Stomach (tissue), 9 donors: ENCODE results near the gene TRAF3IP3. TPM values are rescaled to one million over a fixed set of nuclear protein-coding genes. Genes with fewer than 3 reads are reported as not detected.
A peak's percentile ranks its signal among the peaks of the same experiment; 100 is the strongest.

Experiments used
- DNase-seq, 2 donors: peaks; one replicate each; pipeline versions ENCODE4 v3.0.0 to v3.0.0-alpha.2; 2013 to 2019
- H3K27ac ChIP-seq, 5 donors: fragments of 200-600 bp in 4 of 5; sonication (generic) in 4 of 5; one replicate each; pipeline ENCODE4 v1.5.1; 2013 to 2019; ENCODE audit warnings: mild to moderate bottlenecking in 1 of 5, moderate library complexity in 1 of 5
- H3K27me3 ChIP-seq, 3 donors: fragments of 200-600 bp; sonication (generic); one replicate each; pipeline ENCODE4 v1.5.1; 2017 to 2019; ENCODE audit warnings: mixed run types in 1 of 3
- H3K36me3 ChIP-seq, 4 donors: fragments of 200-600 bp; sonication (generic); 1 replicate in 3 of 4; 2 replicates in 1 of 4; pipeline ENCODE4 v1.5.1; 2016 to 2019
- H3K4me1 ChIP-seq, 4 donors: fragments of 200-600 bp; sonication (generic); one replicate each; pipeline ENCODE4 v1.5.1; 2016 to 2019
- H3K4me3 ChIP-seq, 4 donors: fragments of 200-600 bp; sonication (generic) in 3 of 4; one replicate each; pipeline ENCODE4 v1.5.1; 2016 to 2019; ENCODE audit warnings: mild to moderate bottlenecking in 1 of 4
- H3K9me3 ChIP-seq, 4 donors: fragments of 200-600 bp; sonication (generic); one replicate each; pipeline ENCODE4 v1.5.1; 2016 to 2019
- EP300 ChIP-seq: sonication (generic); formaldehyde crosslinking; IDR thresholded peaks from one replicate; pipeline ENCODE4 v1.6.1; 2017; ENCODE audit warnings: antibody characterized with exemption
- POLR2A ChIP-seq, 4 donors: fragments of 450-650 bp; IDR thresholded peaks; one replicate each; pipeline ENCODE4 v1.6.1; 2016; ENCODE audit warnings: antibody characterized with exemption in 4 of 4, control low read depth in 2 of 4, mild to moderate bottlenecking in 1 of 4, moderate library complexity in 1 of 4
- POLR2AphosphoS5 ChIP-seq, 3 donors: sonication (generic); formaldehyde crosslinking; IDR thresholded peaks; one replicate each; pipeline ENCODE4 v1.6.1; 2016; ENCODE audit warnings: antibody characterized with exemption in 3 of 3
- WGBS, 5 donors: extraction: QIAGEN DNeasy Blood & Tissue Kit in 3 of 5; methylation state at CpG; one replicate each; pipeline versions ENCODE4 v1.1.5 to v1.1.7; 2013 to 2018; 5-methylcytosine and 5-hydroxymethylcytosine counted together
- intact Hi-C: fragments of 100-400 bp; cut with DNase I; formaldehyde crosslinking; loops from one replicate; pipeline ENCODE4 v1.15.1; 2023; ENCODE audit warnings: low total_unique reads
- polyA plus RNA-seq, 3 donors: library from polyadenylated mRNA; stranded (reverse); fragments of 200-250 nt; gene quantifications; one replicate each; pipeline ENCODE4 v1.2.3, GENCODE V29; 2013
- total RNA-seq, 5 donors: library from RNA; depleted of rRNA; stranded (reverse); fragments of >200 nt; gene quantifications; one replicate each; pipeline versions ENCODE4 v1.1.0 to v1.2.3, GENCODE V29; 2014 to 2016
- TF ChIP-seq, protein P1 (sequence below), 7 experiments: fragments of 450-650 bp in 4 of 7; fragments of 200-600 bp in 3 of 7; sonication (generic) in 3 of 7; IDR thresholded peaks; one replicate each; pipeline ENCODE4 v1.5.1; 2016 to 2019; ENCODE audit warnings: antibody characterized with exemption in 7 of 7, control low read depth in 2 of 7, mild to moderate bottlenecking in 1 of 7
- donor health status: healthy with polysubstance abuse.
- donor health status: Bipolar disorder and iron deficiency.
- donor health status: healthy.

Gene TRAF3IP3
- total and polyA plus RNA-seq, 8 donors = 2.2 to 9.6 (median 3.3) TPM; not detected in 1

- H3K4me1 ChIP-seq = peaks cover 0 to 9% (median 4%) of the 10 kb centered on the region in 4 donors
- H3K27ac ChIP-seq = no peak overlapping the region
- intact Hi-C loops = no loop called here
- no peak for TF ChIP-seq EP300
- no peak for TF ChIP-seq POLR2A (IDR thresholded peaks at IDR 0.05)
- no peak for TF ChIP-seq POLR2AphosphoS5 (IDR thresholded peaks at IDR 0.05)
- TF ChIP-seq, protein P1, sequence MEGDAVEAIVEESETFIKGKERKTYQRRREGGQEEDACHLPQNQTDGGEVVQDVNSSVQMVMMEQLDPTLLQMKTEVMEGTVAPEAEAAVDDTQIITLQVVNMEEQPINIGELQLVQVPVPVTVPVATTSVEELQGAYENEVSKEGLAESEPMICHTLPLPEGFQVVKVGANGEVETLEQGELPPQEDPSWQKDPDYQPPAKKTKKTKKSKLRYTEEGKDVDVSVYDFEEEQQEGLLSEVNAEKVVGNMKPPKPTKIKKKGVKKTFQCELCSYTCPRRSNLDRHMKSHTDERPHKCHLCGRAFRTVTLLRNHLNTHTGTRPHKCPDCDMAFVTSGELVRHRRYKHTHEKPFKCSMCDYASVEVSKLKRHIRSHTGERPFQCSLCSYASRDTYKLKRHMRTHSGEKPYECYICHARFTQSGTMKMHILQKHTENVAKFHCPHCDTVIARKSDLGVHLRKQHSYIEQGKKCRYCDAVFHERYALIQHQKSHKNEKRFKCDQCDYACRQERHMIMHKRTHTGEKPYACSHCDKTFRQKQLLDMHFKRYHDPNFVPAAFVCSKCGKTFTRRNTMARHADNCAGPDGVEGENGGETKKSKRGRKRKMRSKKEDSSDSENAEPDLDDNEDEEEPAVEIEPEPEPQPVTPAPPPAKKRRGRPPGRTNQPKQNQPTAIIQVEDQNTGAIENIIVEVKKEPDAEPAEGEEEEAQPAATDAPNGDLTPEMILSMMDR (IDR thresholded peaks at IDR 0.05) = no peak
- H3K4me3 ChIP-seq = no peak overlapping the region
- H3K9me3 ChIP-seq = no peaks in the 10 kb centered on the region
- H3K36me3 ChIP-seq = no peaks in the 10 kb centered on the region
- WGBS, 5 donors = 39 to 55% (median 44%) methylated on average over 4 of the region's 4 CpGs
- H3K27me3 ChIP-seq = peaks cover 0 to 7% (median 3%) of the 10 kb centered on the region in 3 donors
- DNase-seq = no peak
These were observed 65.1 kb downstream of the TRAF3IP3 start for GRCh38 chr1:209820986-209821385.

DNA sequence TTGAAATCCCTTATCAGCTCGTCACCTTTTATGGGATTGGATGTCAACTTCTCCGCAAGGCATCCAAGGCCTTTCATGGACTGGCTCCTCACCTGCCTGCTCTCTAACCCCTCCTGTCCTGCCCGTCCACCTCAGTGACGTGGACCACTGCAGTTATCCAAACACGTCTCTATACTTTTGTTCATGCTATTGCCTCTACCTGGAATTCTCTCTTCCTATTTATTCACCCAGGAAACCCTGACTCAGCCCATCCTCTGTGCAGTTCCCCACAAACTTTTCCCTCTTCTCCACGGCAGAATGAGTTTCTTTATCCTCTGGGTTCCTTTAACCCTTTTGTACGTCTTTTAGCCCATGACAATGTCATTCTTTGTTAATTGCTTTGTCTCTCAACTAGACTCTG lies 66.9 kb downstream of the TRAF3IP3 start:
- H3K27me3 ChIP-seq = peaks cover 0 to 7% (median 3%) of the 10 kb centered on the region in 3 donors
- no peak overlapping the region for H3K27ac ChIP-seq
- TF ChIP-seq, protein P1 (IDR thresholded peaks at IDR 0.05) = no peak
- TF ChIP-seq EP300 (no peak), POLR2AphosphoS5 (IDR thresholded peaks at IDR 0.05) (no peak), POLR2A (IDR thresholded peaks at IDR 0.05) (no peak)
- intact Hi-C loops = no loop called here
- WGBS, 5 donors = 40 to 59% (median 48%) methylated on average over 7 of the region's 7 CpGs
- H3K4me3 ChIP-seq = no peak overlapping the region
- H3K36me3 ChIP-seq = no peaks in the 10 kb centered on the region
- H3K4me1 ChIP-seq = peaks cover 4 to 11% (median 9%) of the 10 kb centered on the region in 4 donors
- no peak for DNase-seq
- H3K9me3 ChIP-seq = no peaks in the 10 kb centered on the region

DNA sequence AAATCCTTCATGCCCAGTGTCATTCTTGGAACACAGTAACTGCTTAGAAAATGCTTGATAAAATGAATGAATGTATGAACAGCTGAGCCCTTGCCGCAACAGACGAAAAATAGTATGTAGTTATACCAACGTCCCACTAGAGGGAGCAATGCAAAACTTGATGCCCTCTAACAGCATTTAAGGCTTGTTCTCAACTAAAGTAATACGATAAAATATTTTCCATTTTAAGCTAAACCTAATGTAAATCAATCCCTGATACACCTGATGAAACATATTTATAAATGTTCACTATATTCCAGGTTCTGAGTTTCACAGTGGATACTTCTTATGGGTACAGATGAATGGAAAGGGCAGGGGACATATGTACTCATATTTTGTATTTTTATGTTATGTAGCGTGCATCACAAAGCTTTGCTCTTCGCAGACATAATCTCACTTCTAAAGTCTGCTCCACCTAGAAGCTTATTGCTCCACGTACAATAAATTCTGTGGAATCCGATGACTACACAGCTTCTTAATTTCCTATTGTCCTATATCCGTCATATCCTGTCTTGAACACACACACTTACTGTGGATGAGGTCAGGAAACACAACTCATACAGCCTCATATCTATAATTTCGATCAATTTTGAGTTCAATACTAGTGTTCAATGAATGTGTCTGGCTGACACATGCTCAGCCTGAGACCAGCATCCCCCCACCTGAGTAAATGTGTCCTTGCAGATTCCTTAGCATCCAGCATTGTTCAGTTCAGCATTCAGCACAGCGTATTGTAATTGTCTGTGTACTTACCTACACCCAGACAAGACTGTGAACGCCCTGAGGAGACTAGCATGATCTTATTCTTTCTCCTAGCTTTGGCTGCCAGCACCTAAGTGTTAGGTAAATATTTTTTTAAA lies 67.5 kb downstream of the TRAF3IP3 start:
- Histone ChIP-seq H3K4me1 (peaks cover 6 to 12% (median 10%) of the 10 kb centered on the region in 4 donors), H3K36me3 (no peaks in the 10 kb centered on the region), H3K27me3 (peaks cover 0 to 7% (median 3%) of the 10 kb centered on the region in 3 donors), H3K4me3 (no peak overlapping the region), H3K27ac (no peak overlapping the region), H3K9me3 (no peaks in the 10 kb centered on the region)
- 34 to 40% (median 37%) methylated on average over 12 of the region's 12 CpGs for WGBS, 5 donors
- TF ChIP-seq POLR2A (IDR thresholded peaks at IDR 0.05) = no peak
- TF ChIP-seq, protein P1 (IDR thresholded peaks at IDR 0.05) = peak in 5 of 7 experiments; percentile 41 to 68 (median 55)
- intact Hi-C loops = no loop called here
- peak in 1 of 2 donors; percentile 82 for DNase-seq

DNA sequence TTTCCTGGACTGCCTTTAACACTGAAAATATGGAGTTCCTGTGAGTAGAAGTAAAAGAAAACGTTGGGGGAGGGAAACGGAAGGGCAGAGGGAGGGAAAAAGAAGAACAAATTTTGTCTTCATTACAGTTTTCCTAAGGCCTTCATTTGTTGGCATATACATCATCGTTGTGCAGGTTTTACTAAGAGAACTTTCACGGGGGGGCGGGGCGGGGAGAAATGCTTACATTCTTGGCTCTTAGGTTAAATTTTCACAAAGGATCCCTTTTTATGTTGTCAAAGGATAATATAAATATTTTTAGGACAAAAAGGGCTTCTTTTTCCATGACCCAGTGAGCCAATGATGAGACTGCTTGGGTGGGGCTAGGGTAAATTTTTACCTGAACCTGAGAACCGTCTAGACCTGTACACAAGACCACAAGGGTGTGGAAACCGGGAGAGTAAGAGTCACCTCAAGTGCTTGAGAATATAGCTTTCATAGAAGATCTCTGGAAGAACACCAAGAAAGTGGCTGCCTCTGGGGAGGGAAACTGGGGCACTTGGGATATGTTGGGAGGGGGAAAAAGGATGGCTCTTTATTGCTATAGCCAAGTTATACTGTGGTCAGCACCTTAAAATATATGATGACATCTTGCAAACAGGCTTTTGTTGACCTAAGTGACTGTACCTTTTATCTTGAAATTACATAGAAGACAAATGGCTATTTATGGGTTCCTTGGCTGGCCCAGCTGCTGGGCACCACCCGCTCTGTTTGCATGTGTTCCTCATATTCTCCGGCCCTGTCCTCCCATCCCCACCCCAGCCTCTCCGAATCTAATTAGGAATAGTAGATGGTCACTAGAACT lies 70.0 kb downstream of the TRAF3IP3 start:
- Histone ChIP-seq H3K36me3 (peaks cover under 1 to 6% (median 3%) of the 10 kb centered on the region in 4 donors), H3K27me3 (no peaks in the 10 kb centered on the region), H3K9me3 (no peaks in the 10 kb centered on the region), H3K27ac (no peak overlapping the region), H3K4me1 (peaks cover 9 to 34% (median 23%) of the 10 kb centered on the region in 4 donors), H3K4me3 (no peak overlapping the region)
- TF ChIP-seq EP300 = no peak
- no peak for TF ChIP-seq POLR2A (IDR thresholded peaks at IDR 0.05)
- TF ChIP-seq, protein P1 (IDR thresholded peaks at IDR 0.05) = no peak
- TF ChIP-seq POLR2AphosphoS5 (IDR thresholded peaks at IDR 0.05) = no peak
- intact Hi-C loops = no loop called here
- WGBS, 5 donors = 53 to 64% (median 57%) methylated on average over 11 of the region's 11 CpGs
- peak in 1 of 2 donors; percentile 37 for DNase-seq
